ENCODE data around the gene SPAG7.

The SPAG7 gene

GRCh38 chr17:4969047-4969550 lies 1.5 kb upstream of the SPAG7 start:
- no peak for ATAC-seq (ENCODE audit: low read depth)
- H3K27me3 Mint-ChIP-seq: no peaks in the 10 kb centered on the region
- H3K4me3 Mint-ChIP-seq: no peak overlapping the region
- H3K4me1 Mint-ChIP-seq: peaks cover 17% of the 10 kb centered on the region
- H3K36me3 Mint-ChIP-seq: peaks cover 17% of the 10 kb centered on the region
- no peak for DNase-seq (ENCODE audit: low spot score in 2 of 2)
- H3K27ac Mint-ChIP-seq: no peak overlapping the region
- H3K9me3 Mint-ChIP-seq: no peaks in the 10 kb centered on the region

- no peaks in the 10 kb centered on the region for H3K9me3 Mint-ChIP-seq
Measured at GRCh38 chr17:4968486-4969046, 949 bp upstream of the SPAG7 start.

GRCh38 chr17:4966844-4967538 lies 626 bp downstream of the SPAG7 start:
- DNase-seq (ENCODE audit: low spot score in 2 of 2) (peak in 1 of 2 donors; percentile 94), ATAC-seq (ENCODE audit: low read depth) (peak; percentile 82)
- H3K27me3 Mint-ChIP-seq: no peaks in the 10 kb centered on the region
- H3K36me3 Mint-ChIP-seq: peaks cover 9% of the 10 kb centered on the region
- no peaks in the 10 kb centered on the region for H3K9me3 Mint-ChIP-seq
- H3K4me3 Mint-ChIP-seq: no peak overlapping the region
- H3K27ac Mint-ChIP-seq: no peak overlapping the region
- H3K4me1 Mint-ChIP-seq: peaks cover 17% of the 10 kb centered on the region

More at GRCh38 chr17:4968486-4969046, 949 bp upstream of the SPAG7 start:
- H3K4me3 Mint-ChIP-seq: no peak overlapping the region
- no peaks in the 10 kb centered on the region for H3K27me3 Mint-ChIP-seq
- peaks cover 15% of the 10 kb centered on the region for H3K36me3 Mint-ChIP-seq
- no peak for DNase-seq (ENCODE audit: low spot score in 2 of 2)
- peaks cover 17% of the 10 kb centered on the region for H3K4me1 Mint-ChIP-seq
- no peak overlapping the region for H3K27ac Mint-ChIP-seq
- no peak for ATAC-seq (ENCODE audit: low read depth)

DNA sequence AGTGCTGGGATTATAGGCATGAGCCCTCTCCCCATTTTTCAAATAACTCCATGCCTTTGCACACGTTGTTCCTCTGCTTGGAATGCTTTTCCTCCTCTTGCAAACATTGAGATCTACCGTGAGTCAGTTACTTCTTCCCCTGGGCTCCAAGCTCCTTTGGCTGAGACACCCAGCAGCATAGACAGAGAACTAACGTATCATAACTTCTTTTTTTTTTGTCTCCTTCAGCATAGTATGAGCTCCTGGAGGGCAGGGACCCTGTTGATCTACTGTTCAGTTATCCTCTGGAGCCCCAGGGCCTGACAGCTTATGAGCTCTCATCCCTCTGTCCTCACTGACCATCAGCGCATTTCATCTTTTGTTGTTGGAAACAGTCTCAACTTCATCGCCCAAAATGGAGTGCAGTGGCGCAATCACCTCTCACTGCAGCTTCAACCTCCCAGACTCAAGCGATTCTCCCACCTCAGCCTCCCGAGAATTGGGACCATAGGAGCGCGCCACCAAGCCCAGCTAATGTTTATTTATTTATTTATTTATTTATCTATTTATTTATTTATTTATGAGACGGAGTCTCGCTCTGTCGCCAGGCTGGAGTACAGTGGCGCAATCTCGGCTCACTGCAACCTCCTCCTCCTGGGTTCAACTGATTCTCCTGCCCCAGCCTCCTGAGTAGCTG lies 2.2 kb downstream of the SPAG7 start:
- no peaks in the 10 kb centered on the region for H3K9me3 Mint-ChIP-seq
- H3K4me1 Mint-ChIP-seq: peaks cover 17% of the 10 kb centered on the region
- H3K4me3 Mint-ChIP-seq: no peak overlapping the region
- ATAC-seq (ENCODE audit: low read depth) (no peak), DNase-seq (ENCODE audit: low spot score in 2 of 2) (no peak)
- no peak overlapping the region for H3K27ac Mint-ChIP-seq
- peaks cover 11% of the 10 kb centered on the region for H3K36me3 Mint-ChIP-seq
- H3K27me3 Mint-ChIP-seq: no peaks in the 10 kb centered on the region

DNA sequence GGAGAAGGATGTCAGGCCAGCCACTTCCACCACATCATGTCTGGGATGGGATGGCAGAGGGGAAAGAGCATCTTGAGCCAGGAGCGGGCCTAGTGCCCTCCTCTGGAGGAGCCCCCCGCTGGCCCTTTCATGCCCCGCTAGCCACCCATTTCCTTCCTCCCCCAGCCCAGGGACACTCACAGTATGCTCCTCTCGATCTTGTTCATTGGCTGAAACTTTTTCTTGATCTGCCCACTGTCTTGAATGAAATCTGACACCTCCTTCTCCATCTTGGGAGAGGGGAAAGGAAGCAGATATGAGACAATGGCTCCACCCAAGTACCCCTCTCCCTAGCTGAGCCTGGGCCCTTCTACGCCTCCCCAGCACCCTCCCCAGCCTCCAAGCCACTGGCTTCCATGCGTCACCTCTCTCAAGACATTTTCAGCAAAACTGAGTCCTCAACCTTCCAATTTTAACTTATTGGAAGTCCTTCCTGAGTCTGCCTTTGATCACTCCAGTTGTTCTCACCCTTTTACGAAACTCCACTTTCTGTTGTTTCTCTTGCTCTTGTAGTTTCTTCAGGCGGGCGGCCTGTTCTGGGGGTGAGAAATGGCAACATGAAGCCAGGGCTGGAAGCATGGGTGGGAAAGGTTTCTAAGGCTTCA lies 7.2 kb downstream of the SPAG7 start:
- DNase-seq (ENCODE audit: low spot score in 2 of 2): no peak
- Mint-ChIP-seq H3K4me1 (peaks cover 8% of the 10 kb centered on the region), H3K4me3 (no peak overlapping the region), H3K27me3 (no peaks in the 10 kb centered on the region), H3K36me3 (peaks cover 18% of the 10 kb centered on the region), H3K27ac (no peak overlapping the region), H3K9me3 (no peaks in the 10 kb centered on the region)
- no peak for ATAC-seq (ENCODE audit: low read depth)

DNA sequence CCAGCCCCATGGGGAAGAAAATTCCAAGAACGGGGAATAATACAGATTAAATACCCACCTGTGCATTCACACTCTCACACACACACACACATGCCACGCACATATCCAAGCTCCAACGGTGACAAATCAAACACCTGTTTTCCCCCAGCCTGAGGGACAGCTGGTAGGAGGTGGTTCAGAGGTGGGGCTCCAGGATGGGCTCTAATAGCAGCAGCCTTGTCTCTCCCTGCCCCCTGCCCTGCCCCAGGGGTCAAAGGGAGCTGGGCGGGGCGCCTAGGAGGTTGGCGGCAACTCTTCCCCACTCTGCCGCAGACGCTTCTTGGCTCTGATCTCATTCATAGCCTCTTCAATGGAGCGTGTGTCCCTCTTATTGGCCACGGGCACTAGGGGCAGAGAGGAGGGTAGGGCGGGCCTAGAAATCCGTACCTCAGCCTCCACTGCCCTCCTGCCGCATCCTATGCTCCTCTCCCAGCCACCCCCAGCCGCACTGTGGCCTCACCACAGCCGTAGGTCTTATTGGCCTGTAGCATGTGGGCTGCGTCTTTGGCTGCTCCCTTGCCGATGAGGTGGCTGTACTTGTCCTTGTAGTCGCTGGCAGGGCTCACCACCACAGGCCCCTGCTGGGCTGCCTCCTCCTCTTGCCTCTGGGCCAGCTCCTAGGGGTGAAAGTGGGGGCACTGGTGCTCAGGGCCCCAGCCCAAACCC lies 8.2 kb downstream of the SPAG7 start:
- DNase-seq (ENCODE audit: low spot score in 2 of 2) (no peak), ATAC-seq (ENCODE audit: low read depth) (no peak)
- no peak overlapping the region for H3K27ac Mint-ChIP-seq
- H3K4me1 Mint-ChIP-seq: peaks cover 5% of the 10 kb centered on the region
- H3K36me3 Mint-ChIP-seq: peaks cover 15% of the 10 kb centered on the region
- no peak overlapping the region for H3K4me3 Mint-ChIP-seq
- H3K27me3 Mint-ChIP-seq: no peaks in the 10 kb centered on the region
- H3K9me3 Mint-ChIP-seq: no peaks in the 10 kb centered on the region

- H3K4me3 Mint-ChIP-seq: no peak overlapping the region
- H3K27ac Mint-ChIP-seq: no peak overlapping the region
- ATAC-seq (ENCODE audit: low read depth): no peak
- DNase-seq (ENCODE audit: low spot score in 2 of 2): no peak
- no peaks in the 10 kb centered on the region for H3K9me3 Mint-ChIP-seq
- H3K27me3 Mint-ChIP-seq: no peaks in the 10 kb centered on the region
- peaks cover 13% of the 10 kb centered on the region for H3K36me3 Mint-ChIP-seq
- peaks cover 5% of the 10 kb centered on the region for H3K4me1 Mint-ChIP-seq
Measured at GRCh38 chr17:4958102-4958501, 9.5 kb downstream of the SPAG7 start.

DNA sequence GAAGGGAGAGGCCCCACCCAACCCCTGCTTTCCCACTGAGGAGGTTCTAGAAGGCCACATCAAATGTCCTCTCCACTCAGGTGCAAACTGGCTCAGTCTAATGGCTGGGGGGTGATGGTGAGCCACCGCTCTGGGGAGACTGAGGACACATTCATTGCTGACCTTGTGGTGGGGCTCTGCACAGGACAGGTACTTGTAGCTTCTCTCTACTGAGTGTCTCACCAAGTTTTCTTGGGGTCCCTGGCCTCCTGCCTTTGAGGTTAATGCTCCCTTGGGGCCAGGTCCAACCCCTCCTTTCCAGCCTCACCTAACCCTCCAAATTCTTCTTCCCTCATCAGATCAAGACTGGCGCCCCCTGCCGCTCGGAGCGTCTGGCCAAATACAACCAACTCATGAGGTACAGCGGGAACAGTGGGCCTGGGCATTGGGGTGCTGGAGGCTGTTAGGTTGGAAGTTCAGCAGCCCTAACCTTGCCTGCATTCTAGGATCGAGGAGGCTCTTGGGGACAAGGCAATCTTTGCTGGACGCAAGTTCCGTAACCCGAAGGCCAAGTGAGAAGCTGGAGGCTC lies 11.0 kb downstream of the SPAG7 start:
- Mint-ChIP-seq H3K36me3 (peaks cover 13% of the 10 kb centered on the region), H3K27ac (no peak overlapping the region), H3K9me3 (no peaks in the 10 kb centered on the region), H3K27me3 (no peaks in the 10 kb centered on the region), H3K4me1 (peaks cover 5% of the 10 kb centered on the region), H3K4me3 (no peak overlapping the region)
- no peak for ATAC-seq (ENCODE audit: low read depth)
- no peak for DNase-seq (ENCODE audit: low spot score in 2 of 2)

GRCh38 chr17:4955091-4955490 lies 12.5 kb downstream of the SPAG7 start:
- Mint-ChIP-seq H3K27ac (no peak overlapping the region), H3K36me3 (peaks cover 6% of the 10 kb centered on the region), H3K4me1 (peaks cover 16% of the 10 kb centered on the region), H3K4me3 (no peak overlapping the region), H3K9me3 (no peaks in the 10 kb centered on the region), H3K27me3 (no peaks in the 10 kb centered on the region)
- ATAC-seq (ENCODE audit: low read depth): no peak
- DNase-seq (ENCODE audit: low spot score in 2 of 2): no peak

DNA sequence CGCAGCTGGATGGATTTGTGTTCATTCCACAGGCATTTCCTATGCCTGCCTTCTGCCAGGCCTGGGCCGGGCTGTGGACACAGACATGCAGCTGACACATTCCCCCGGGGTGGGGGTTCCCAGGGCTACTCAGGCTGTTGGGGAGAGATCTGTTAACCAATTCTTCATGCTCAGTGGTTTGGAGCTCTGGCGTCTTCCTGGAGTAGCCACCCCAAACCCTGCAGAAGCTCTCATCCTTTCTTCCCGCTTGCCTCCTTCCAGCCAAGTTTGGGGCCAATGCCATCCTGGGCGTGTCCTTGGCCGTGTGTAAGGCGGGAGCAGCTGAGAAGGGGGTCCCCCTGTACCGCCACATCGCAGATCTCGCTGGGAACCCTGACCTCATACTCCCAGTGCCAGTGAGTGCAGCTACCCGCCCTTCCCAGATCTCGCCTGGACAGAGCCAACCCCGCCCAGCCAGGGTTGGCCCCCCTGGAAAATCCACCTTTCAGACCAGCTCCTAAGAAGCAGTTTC lies 14.1 kb downstream of the SPAG7 start:
- DNase-seq (ENCODE audit: low spot score in 2 of 2) (no peak), ATAC-seq (ENCODE audit: low read depth) (no peak)
- Mint-ChIP-seq H3K4me3 (no peak overlapping the region), H3K9me3 (no peaks in the 10 kb centered on the region), H3K27ac (no peak overlapping the region), H3K36me3 (no peaks in the 10 kb centered on the region), H3K27me3 (no peaks in the 10 kb centered on the region), H3K4me1 (peaks cover 18% of the 10 kb centered on the region)

DNA sequence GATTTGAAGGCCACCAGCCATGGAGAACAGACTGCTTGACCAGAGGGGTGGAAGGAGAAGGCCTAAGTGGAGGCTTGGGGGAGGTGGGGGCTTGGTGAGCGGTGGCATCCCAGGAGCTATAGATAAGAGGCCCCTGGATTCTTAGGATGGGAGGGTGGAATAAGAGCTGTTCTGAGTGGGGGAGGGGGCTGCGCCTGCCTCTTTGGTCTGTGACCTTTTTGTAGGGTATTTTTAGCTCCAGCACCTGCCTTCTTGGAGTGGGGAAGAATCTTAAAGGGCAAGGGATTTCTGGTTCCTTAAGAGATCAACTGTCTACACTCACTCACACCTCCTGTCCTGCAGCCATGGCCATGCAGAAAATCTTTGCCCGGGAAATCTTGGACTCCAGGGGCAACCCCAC lies 16.1 kb downstream of the SPAG7 start:
- Mint-ChIP-seq H3K36me3 (peaks cover 5% of the 10 kb centered on the region), H3K27me3 (no peaks in the 10 kb centered on the region), H3K9me3 (no peaks in the 10 kb centered on the region), H3K4me3 (peak overlapping the region; percentile 51), H3K4me1 (peaks cover 20% of the 10 kb centered on the region), H3K27ac (no peak overlapping the region)
- ATAC-seq (ENCODE audit: low read depth): no peak
- DNase-seq (ENCODE audit: low spot score in 2 of 2): no peak

GRCh38 chr17:4950746-4951204 lies 16.8 kb downstream of the SPAG7 start, which contains the start of gene ENO3:
TSS of gene ENO3 (plus strand) at chr17:4951119. CDS start at chr17:4951830, 711 bp downstream.
- no peaks in the 10 kb centered on the region for H3K27me3 Mint-ChIP-seq
- peak within 1 kb of the TSS; percentile 97 for H3K27ac Mint-ChIP-seq
- peak within 1 kb of the TSS; percentile 80 for H3K4me3 Mint-ChIP-seq
- peaks cover 23% of the 10 kb centered on the region for H3K4me1 Mint-ChIP-seq
- DNase-seq (ENCODE audit: low spot score in 2 of 2): no peak
- peaks cover 7% of the 10 kb centered on the region for H3K36me3 Mint-ChIP-seq
- H3K9me3 Mint-ChIP-seq: no peaks in the 10 kb centered on the region
- ATAC-seq (ENCODE audit: low read depth): no peak

GRCh38 chr17:4950075-4950745 lies 17.4 kb downstream of the SPAG7 start:
- no peaks in the 10 kb centered on the region for H3K9me3 Mint-ChIP-seq
- DNase-seq (ENCODE audit: low spot score in 2 of 2) (peak in 1 of 2 donors; percentile 56), ATAC-seq (ENCODE audit: low read depth) (peak; percentile 1)
- H3K4me3 Mint-ChIP-seq: peak overlapping the region; percentile 80
- no peaks in the 10 kb centered on the region for H3K27me3 Mint-ChIP-seq
- H3K27ac Mint-ChIP-seq: peak overlapping the region; percentile 97
- H3K4me1 Mint-ChIP-seq: peaks cover 29% of the 10 kb centered on the region
- H3K36me3 Mint-ChIP-seq: peaks cover 13% of the 10 kb centered on the region

All from memory B cell (primary cell).